A549 treated with AZD2906 at 1 μM for 4 hours (cell line): ENCODE results near the gene DPP10. TPM values are rescaled to one million over a fixed set of nuclear protein-coding genes. Genes with fewer than 3 reads are reported as not detected.

Experiments
- total RNA-seq: library from RNA; stranded (reverse); fragments of 200-300 nt; extraction: Qiagen RNA extraction; gene quantifications from 5 replicates; pipeline ENCODE4 v1.2.3, GENCODE V29; 2022

The DPP10 gene
- not detected in 5 replicates for total RNA-seq

GRCh38 chr2:114442510-114442909 lies at the start of gene DPP10:
TSS of gene DPP10 (plus strand) at chr2:114442641.

